ENCODE data around the gene CCNI2.

Gene CCNI2

GRCh38 chr5:132746954-132747615, at the start of gene CCNI2:
Gene CCNI2, plus strand, starts transcription at chr5:132747426. Its CDS starts 70 bp downstream, at chr5:132747496.
- peak; percentile 56 for DNase-seq (ENCODE audit: low read depth)

GRCh38 chr5:132704875-132705274, 42.4 kb upstream of the CCNI2 start:
- DNase-seq (ENCODE audit: low read depth): peak; percentile 74

- DNase-seq (ENCODE audit: low read depth): no peak
These were observed 38.6 kb upstream of the CCNI2 start for GRCh38 chr5:132708645-132709044.

- peak; percentile 52 for DNase-seq (ENCODE audit: low read depth)
These were observed 32.5 kb upstream of the CCNI2 start for GRCh38 chr5:132714456-132715307.

- DNase-seq (ENCODE audit: low read depth): no peak
These were observed 28.5 kb upstream of the CCNI2 start for GRCh38 chr5:132718544-132719312.

GRCh38 chr5:132725745-132726144, 21.5 kb upstream of the CCNI2 start:
- no peak for DNase-seq (ENCODE audit: low read depth)

- DNase-seq (ENCODE audit: low read depth): no peak
These were observed 17.3 kb upstream of the CCNI2 start for GRCh38 chr5:132729896-132730295.

- no peak for DNase-seq (ENCODE audit: low read depth)
These were observed 13.6 kb upstream of the CCNI2 start for GRCh38 chr5:132733499-132734148.

- no peak for DNase-seq (ENCODE audit: low read depth)
These were observed 12.5 kb upstream of the CCNI2 start for GRCh38 chr5:132734687-132735086.

GRCh38 chr5:132736853-132737833, 10.1 kb upstream of the CCNI2 start, which contains the start of gene KIF3A:
Gene KIF3A, minus strand, starts transcription at chr5:132737546. Its CDS starts 127 bp downstream, at chr5:132737419.
- peak; percentile 99 for DNase-seq (ENCODE audit: low read depth)

- DNase-seq (ENCODE audit: low read depth): no peak
These were observed 9.1 kb upstream of the CCNI2 start for GRCh38 chr5:132737982-132738681.

GRCh38 chr5:132739232-132739631, 8.0 kb upstream of the CCNI2 start:
- DNase-seq (ENCODE audit: low read depth): no peak

GRCh38 chr5:132742158-132742557, 5.1 kb upstream of the CCNI2 start:
- DNase-seq (ENCODE audit: low read depth): no peak

GRCh38 chr5:132742626-132743025, 4.6 kb upstream of the CCNI2 start:
- no peak for DNase-seq (ENCODE audit: low read depth)

- no peak for DNase-seq (ENCODE audit: low read depth)
These were observed 2.6 kb upstream of the CCNI2 start for GRCh38 chr5:132744659-132745058.

GRCh38 chr5:132746592-132746953, 653 bp upstream of the CCNI2 start:
- no peak for DNase-seq (ENCODE audit: low read depth)

- DNase-seq (ENCODE audit: low read depth): no peak
These were observed 602 bp downstream of the CCNI2 start for GRCh38 chr5:132747616-132748440.

GRCh38 chr5:132748522-132749000, 1.3 kb downstream of the CCNI2 start:
- DNase-seq (ENCODE audit: low read depth): no peak

GRCh38 chr5:132749506-132749905, 2.3 kb downstream of the CCNI2 start:
- DNase-seq (ENCODE audit: low read depth): no peak
